Nephron progenitor cell (in vitro differentiated cells): Measurements from ENCODE around the gene PRAMEF12.

Experiments
- DNase-seq: peaks from one replicate; pipeline ENCODE4 v3.0.0; 2021
- H3K27ac Mint-ChIP-seq: 2 replicates; pipeline ENCODE4 v1.8.0; 2021; ENCODE audit warnings: mild to moderate bottlenecking, moderate library complexity, mixed read lengths
- H3K27me3 Mint-ChIP-seq: 2 replicates; pipeline ENCODE4 v1.8.0; 2021; ENCODE audit warnings: mild to moderate bottlenecking, low read depth, mixed read lengths; ENCODE audit not compliant: poor library complexity
- H3K36me3 Mint-ChIP-seq: 2 replicates; pipeline ENCODE4 v1.8.0; 2021; ENCODE audit warnings: low read depth, mixed read lengths
- H3K4me1 Mint-ChIP-seq: 2 replicates; pipeline ENCODE4 v1.8.0; 2021; ENCODE audit warnings: mixed read lengths
- H3K4me3 Mint-ChIP-seq: 2 replicates; pipeline ENCODE4 v1.8.0; 2021; ENCODE audit warnings: mild to moderate bottlenecking, moderate library complexity, mixed read lengths
- H3K9me3 Mint-ChIP-seq: 2 replicates; pipeline ENCODE4 v1.8.0; 2021; ENCODE audit warnings: mild to moderate bottlenecking, moderate library complexity, mixed read lengths
- TF ChIP-seq, protein P1 (sequence below): fragments of 200-600 bp; sonication (generic); IDR thresholded peaks from 2 replicates; pipeline ENCODE4 v1.5.0; 2021; ENCODE audit warnings: antibody characterized with exemption

The PRAMEF12 gene

DNA sequence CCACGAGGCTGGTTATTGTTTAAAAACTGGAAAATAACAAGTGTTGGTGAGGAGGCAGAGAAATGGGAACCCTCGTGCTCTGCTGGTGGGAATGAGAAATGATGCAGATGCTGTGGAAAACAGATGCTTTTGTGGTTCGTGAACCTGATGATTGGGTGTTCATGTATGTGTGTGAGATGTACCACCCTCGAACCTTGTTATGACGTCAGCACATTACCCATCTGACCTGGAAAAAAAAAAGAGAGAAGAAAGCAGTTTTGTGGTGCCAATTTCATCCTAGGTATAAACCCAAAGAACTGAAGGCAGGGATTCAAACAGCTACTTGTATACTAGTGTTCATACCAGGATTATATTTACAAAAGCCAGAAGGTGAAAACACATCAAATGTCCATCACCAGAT is 33.9 kb upstream of the PRAMEF12 start:
- TF ChIP-seq, protein P1, sequence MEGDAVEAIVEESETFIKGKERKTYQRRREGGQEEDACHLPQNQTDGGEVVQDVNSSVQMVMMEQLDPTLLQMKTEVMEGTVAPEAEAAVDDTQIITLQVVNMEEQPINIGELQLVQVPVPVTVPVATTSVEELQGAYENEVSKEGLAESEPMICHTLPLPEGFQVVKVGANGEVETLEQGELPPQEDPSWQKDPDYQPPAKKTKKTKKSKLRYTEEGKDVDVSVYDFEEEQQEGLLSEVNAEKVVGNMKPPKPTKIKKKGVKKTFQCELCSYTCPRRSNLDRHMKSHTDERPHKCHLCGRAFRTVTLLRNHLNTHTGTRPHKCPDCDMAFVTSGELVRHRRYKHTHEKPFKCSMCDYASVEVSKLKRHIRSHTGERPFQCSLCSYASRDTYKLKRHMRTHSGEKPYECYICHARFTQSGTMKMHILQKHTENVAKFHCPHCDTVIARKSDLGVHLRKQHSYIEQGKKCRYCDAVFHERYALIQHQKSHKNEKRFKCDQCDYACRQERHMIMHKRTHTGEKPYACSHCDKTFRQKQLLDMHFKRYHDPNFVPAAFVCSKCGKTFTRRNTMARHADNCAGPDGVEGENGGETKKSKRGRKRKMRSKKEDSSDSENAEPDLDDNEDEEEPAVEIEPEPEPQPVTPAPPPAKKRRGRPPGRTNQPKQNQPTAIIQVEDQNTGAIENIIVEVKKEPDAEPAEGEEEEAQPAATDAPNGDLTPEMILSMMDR: no peak
- no peak overlapping the region for H3K27ac Mint-ChIP-seq
- H3K9me3 Mint-ChIP-seq: peaks cover 28% of the 10 kb centered on the region
- H3K4me1 Mint-ChIP-seq: no peaks in the 10 kb centered on the region
- no peak overlapping the region for H3K4me3 Mint-ChIP-seq
- H3K27me3 Mint-ChIP-seq: peaks cover 16% of the 10 kb centered on the region
- H3K36me3 Mint-ChIP-seq: no peaks in the 10 kb centered on the region
- no peak for DNase-seq

DNA sequence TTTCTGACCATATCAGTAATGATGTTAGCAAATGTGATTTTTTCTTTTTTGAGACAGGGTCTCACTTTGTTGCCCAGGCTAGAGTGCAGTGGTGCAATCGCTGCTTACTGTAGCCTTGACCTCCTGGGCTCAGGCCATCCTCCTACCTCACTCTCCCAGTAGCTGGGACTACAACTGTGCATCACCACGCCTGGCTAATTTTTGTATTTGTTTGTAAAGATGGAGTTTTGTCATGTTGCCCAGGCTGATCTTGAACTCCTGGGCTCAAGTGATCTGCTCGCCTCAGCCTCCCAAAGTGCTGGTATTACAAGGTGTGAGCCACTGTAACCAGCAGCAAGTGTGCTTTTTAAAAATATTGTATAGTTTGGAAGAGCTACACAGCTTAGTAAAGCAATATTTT is 31.6 kb upstream of the PRAMEF12 start:
- TF ChIP-seq, protein P1: no peak
- H3K4me1 Mint-ChIP-seq: no peaks in the 10 kb centered on the region
- no peak overlapping the region for H3K27ac Mint-ChIP-seq
- peaks cover 18% of the 10 kb centered on the region for H3K9me3 Mint-ChIP-seq
- no peak overlapping the region for H3K4me3 Mint-ChIP-seq
- H3K27me3 Mint-ChIP-seq: peaks cover 14% of the 10 kb centered on the region
- no peak for DNase-seq
- H3K36me3 Mint-ChIP-seq: no peaks in the 10 kb centered on the region

DNA sequence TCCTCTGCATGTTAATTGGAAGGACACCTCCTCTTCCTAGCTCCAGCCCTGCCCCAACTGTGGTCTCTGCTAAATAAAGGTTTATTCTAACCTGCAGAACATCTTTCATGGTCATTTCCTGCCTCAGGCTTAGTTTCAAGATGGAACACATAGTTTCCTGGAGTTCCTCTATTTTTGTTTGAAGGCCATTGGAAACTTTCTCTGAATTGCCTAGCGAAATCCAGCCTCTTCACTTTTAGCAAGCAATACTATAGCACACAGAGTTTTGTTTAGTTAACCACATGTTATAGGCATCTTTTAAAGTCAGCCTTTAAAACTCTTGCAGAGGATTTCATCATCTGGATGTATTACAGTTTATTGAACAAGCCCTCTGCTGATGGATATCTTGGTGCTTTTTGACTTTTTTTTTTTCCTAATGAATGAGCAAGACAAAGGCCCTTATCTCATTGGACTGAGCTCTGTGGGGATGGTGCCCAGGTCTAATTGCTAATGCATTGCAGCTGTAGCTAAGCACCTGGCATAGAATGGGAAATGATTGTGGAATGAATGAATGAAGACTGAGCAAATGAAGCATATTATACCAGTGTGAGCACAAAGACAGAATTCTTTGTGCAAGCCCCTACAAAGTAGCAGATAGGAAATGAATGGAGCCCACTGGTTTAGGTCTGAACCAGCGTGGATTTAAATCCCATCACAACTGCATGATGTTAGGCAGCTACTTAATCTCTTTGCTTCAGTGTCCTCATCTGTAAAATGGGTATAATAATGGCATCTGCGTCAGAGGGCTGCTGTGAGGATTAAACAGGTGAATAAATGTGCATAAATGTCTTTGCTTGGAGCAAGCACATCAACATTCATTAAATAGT is 28.2 kb upstream of the PRAMEF12 start:
- Mint-ChIP-seq H3K9me3 (peaks cover 34% of the 10 kb centered on the region), H3K27me3 (peaks cover 13% of the 10 kb centered on the region), H3K27ac (no peak overlapping the region), H3K36me3 (no peaks in the 10 kb centered on the region), H3K4me3 (no peak overlapping the region), H3K4me1 (no peaks in the 10 kb centered on the region)
- TF ChIP-seq, protein P1: no peak
- no peak for DNase-seq

DNA sequence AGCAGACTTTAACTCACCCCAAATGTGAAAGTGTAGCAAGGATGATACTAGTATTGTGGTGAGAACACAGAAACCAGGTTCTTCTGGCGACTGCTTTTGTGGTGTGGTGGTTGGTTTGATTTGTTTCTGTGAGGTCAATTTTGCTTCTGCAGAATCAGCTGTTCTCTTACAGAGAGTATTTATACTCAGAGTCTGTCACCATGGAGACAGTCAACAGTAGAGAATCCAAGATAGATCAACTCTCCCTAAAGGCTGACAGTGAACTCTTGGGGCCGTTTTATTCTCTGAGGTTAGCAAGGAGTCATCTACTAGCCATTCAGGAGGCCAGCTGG is 27.6 kb upstream of the PRAMEF12 start, which contains the start of gene CFAP107:
Gene CFAP107 (plus strand): TSS at position 209 of the 332 bp plus-strand sequence. CDS start 231 bp downstream, outside the sequence.
- H3K27me3 Mint-ChIP-seq: peaks cover 11% of the 10 kb centered on the region
- no peak within 1 kb of the TSS for H3K4me3 Mint-ChIP-seq
- TF ChIP-seq, protein P1: no peak
- H3K9me3 Mint-ChIP-seq: peaks cover 34% of the 10 kb centered on the region
- H3K4me1 Mint-ChIP-seq: no peaks in the 10 kb centered on the region
- no peak within 1 kb of the TSS for H3K27ac Mint-ChIP-seq
- no peak for DNase-seq
- no peaks in the 10 kb centered on the region for H3K36me3 Mint-ChIP-seq

DNA sequence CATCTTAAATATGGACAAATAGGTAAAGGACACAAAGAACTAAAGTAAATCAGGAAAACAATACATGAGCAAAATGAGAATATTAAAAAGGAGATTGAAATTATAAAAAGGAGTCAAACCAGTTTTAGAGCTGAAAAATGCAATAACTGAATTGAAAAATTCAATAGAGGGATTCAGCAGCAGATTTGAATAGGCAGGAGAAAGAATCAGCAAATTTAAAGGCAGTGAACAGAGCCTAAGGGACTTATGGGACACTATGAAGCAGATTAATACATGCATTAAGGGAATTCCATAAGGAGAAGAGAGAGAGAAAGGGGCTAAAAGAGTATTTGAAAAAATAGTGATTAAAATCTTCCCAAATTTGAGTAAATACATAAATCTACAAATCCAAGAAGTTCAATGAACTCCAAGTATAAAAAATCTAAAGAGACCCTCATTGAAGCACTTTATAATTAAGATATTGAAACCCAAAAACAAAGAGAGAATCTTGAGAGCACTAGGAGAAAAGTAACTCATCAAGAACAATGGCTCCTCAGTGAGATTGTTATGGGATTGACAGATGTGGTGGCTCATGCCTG is 24.7 kb upstream of the PRAMEF12 start:
- Mint-ChIP-seq H3K9me3 (peaks cover 34% of the 10 kb centered on the region), H3K4me1 (no peaks in the 10 kb centered on the region), H3K36me3 (no peaks in the 10 kb centered on the region), H3K27me3 (peaks cover 23% of the 10 kb centered on the region), H3K27ac (no peak overlapping the region), H3K4me3 (no peak overlapping the region)
- DNase-seq: no peak
- TF ChIP-seq, protein P1: no peak
